Measurements from ENCODE around the gene ZNF10.

The ZNF10 gene

GRCh38 chr12:133201888-133202287, 71.5 kb downstream of the ZNF10 start:
- no peak for DNase-seq (ENCODE audit: low read depth)

GRCh38 chr12:133202493-133203343, 72.3 kb downstream of the ZNF10 start:
- no peak for DNase-seq (ENCODE audit: low read depth)

GRCh38 chr12:133203344-133204263, 73.2 kb downstream of the ZNF10 start:
- no peak for DNase-seq (ENCODE audit: low read depth)

GRCh38 chr12:133204264-133204603, 73.8 kb downstream of the ZNF10 start:
- no peak for DNase-seq (ENCODE audit: low read depth)

GRCh38 chr12:133206390-133206789, 76.0 kb downstream of the ZNF10 start:
- DNase-seq (ENCODE audit: low read depth) = no peak

All from activated T-helper 1 cell treated with Interleukin-2 at 50 U/mL for 16 hours (primary cell).